NCI-H2029 (cell line): Measurements from ENCODE around the gene TNXB.
A peak's percentile ranks its signal among the peaks of the same experiment; 100 is the strongest.
"Not testable (repeated sequence)": the region's sequence is repeated elsewhere in the genome, so short reads cannot be mapped to it uniquely, and the experiment has no call there.

ENCODE experiments used
- DNase-seq: peaks from one replicate; lab custom pipeline; 2025; lab: John Stamatoyannopoulos, UW

The TNXB gene

DNA sequence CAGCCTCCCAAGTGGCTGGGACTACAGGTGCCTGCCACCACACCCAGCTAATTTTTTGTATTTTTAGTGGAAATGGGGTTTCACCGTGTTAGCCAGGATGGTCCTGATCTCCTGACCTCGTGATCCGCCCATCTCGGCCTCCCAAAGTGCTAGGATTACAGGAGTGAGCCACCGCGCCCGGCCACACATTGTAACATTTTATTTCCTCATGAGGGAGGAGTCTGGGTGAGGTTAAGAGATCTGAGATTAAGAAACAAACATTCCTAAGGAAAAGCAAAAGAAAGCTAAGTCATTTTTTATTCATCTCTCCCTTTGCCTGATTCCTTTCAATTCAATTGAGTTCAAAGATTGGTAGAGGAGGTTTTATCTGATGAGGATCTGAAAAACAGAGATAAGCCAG, 35.1 kb upstream of the TNXB start:
- not testable (repeated sequence) for DNase-seq

DNA sequence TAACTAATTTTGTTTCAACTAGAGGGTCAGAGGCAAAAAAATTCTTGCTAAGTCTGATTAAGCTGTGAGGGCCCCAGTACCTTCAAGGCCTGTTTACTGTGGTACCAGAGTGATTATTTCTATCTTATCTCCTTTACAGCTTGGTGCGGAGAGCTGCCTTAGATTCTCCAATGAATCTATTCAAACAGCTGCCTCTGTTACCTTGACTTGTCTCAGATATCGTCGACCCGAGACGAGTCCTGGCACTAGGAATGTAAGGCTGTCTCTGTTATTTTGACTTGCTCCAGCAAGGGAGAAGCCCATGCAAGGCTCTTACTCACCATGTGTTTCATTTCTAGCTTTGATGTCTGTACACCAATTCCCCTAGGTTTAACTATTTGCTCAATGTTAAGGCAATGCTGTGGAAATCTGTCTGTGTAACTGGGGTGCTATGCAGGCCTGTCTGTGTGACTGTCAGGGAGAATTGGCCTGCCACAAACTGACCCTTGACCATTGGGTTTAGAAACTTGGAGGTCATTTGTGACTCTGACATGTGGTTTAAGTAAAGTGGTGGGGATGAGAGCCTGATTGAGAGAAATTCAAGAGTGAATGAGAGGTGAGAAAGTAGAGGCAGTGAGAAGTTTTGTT, 31.4 kb upstream of the TNXB start:
- no peak for DNase-seq

DNA sequence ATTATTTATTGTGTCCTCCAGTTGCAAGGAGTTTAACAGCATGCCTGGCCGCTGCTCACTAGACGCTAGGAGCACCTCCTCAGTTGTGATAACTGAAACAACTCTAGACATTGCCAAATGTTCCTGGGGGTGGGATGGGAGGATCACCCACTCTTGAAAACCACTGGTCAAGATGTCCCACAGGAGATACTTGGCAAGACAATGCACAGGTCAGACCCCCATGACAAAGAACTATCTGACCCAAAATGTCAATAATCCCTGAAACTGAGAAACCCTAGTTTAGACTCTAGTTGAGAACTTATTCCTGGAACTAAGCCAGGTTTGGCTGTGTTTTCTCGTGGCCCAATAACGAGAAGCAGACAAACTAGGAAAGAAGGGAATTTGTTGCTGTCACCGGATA, 30.5 kb upstream of the TNXB start:
- DNase-seq = no peak

DNA sequence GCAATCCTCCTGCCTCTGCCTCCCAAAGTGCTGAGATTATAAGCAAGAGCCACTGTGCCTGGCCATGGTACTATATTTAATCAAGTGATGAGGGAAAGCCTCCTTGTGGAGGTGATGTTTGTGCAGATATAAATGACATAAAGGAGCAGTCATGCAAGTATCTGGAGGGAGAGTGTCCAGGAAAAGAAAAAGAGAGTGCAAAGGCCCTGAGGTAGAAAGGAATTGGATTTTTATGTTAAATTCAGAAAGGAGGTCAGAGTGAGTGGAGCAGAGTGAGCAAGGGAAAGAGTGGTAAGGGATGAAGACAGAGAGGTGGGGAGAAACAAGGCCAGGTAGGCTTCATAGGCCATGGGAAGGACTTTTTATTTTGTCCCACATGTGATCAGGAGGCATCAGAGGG, 28.3 kb upstream of the TNXB start:
- DNase-seq = no peak

DNA sequence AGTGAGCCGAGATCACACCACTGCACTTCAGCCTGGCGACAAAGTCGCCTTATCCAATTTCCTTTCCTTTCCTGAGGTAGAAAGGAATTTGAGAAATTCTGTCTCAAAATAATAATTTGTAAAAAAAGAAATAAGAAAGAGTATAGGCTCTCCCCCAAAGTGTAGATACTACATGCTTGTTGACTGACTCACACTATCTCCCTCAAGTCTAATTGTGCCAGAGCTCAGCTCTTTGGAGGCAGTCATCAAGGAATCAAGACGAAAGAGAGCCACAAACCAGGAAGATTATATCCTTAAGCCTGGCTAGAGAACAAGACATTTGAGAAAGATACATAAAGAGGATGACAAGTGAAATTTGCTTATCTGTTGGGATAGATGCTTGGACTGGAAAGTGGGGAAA, 24.6 kb upstream of the TNXB start:
- no peak for DNase-seq

DNA sequence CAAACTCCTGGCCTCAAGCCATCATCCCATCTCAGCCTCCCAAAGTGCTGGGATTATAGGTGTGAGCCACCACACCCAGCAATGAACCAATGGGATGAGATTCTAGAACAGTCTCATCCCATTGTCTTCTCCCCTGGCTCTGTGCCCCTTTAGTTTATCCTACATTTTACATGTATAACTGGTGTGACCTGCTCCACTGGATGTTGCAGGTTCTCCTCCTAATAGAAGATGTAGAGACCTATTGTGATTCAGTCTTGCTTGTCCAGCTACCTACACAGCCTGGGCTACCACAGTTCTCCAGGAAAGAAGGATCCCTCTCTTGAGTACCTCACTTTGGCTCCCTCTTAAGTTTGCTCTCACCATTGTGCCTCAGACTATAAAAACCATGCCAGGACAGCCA, 23.0 kb upstream of the TNXB start:
- DNase-seq = no peak

DNA sequence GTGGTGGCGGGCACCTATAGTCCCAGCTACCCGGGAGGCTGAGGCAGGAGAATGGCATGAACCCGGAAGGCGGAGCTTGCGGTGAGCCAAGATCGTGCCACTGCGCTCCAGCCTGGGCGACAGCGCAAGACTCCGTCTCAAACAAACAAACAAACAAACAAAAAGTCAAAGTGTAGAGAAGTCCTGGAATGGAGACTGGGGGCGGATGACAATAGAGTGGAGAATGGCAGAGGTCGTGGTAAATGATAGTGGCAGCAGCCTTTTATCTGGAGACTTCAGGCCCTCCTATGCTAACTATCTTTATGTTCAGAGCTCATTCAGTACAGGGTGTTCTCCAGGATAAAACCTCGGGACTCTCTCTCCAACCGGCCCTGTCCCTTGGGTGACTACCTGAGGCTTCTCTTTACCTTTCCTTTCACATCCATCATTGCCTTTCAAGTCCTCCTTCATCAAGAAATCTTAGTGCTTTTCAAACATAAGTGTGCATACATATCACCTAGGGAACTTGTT, 22.4 kb upstream of the TNXB start:
- no peak for DNase-seq

DNA sequence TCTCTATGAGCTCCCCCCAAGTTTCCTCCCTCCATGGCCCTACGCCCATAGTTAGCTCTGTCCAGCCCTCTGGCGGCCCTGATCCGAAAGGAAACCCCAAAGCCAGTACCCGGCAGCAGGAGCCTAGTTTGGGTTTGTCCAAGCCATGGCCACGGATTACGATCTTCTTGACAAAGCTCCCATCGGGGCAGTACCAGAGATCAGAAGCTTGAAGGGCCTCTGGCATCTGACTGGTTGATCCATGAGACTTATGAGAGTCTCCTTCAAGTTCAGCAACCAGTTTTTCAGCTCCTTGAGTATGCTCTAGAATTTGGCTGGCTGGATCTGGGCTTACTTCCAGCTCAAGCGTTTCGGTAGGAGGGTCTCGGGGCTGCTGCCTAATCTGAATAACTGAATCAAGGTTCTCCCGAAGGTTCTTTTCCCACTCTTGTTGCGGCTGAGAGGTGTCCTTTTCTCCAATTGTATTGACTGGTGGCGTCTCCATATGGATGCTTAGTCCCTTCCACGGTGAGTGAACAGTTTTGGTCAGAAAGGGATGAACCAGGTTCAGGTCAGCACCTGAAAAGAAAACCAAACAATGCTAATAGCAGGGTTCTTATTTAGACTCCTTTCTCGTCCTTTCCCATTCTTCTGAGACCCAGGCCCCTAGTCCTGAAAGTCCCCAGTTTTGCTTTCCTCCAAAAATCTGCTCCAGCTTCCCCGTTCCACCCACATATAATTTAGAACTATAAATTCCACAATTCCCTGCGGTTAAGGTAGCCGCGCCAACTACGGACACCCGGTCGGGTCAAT, 20.4 kb upstream of the TNXB start:
- peak; percentile 68 for DNase-seq

DNA sequence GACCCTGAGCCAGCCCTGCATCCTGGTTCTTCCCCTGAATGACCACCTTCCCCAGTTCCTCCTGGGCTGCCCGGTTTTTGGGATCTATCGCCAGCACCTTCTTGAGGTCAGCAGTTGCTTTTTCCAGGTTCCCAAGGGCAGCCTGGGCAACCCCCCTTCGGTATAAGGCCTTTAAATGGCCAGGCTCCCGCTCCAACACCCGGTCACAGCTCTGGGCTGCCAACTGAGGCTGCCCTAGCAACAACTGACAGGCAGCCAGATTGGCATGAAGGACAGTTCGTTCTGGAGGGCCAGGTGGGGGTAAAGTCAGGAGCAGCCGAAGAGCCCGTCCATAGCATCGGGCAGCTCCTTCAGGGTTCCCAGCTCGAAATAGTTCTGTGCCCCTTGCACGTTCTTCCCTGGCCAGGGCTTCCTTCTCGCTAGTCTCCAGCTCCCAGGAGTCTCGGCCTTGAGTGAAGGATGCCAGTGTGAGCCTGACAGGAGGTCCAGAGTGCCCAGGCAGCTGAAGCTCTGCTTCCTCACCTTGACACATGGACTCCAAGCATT, 19.7 kb upstream of the TNXB start:
- no peak for DNase-seq

DNA sequence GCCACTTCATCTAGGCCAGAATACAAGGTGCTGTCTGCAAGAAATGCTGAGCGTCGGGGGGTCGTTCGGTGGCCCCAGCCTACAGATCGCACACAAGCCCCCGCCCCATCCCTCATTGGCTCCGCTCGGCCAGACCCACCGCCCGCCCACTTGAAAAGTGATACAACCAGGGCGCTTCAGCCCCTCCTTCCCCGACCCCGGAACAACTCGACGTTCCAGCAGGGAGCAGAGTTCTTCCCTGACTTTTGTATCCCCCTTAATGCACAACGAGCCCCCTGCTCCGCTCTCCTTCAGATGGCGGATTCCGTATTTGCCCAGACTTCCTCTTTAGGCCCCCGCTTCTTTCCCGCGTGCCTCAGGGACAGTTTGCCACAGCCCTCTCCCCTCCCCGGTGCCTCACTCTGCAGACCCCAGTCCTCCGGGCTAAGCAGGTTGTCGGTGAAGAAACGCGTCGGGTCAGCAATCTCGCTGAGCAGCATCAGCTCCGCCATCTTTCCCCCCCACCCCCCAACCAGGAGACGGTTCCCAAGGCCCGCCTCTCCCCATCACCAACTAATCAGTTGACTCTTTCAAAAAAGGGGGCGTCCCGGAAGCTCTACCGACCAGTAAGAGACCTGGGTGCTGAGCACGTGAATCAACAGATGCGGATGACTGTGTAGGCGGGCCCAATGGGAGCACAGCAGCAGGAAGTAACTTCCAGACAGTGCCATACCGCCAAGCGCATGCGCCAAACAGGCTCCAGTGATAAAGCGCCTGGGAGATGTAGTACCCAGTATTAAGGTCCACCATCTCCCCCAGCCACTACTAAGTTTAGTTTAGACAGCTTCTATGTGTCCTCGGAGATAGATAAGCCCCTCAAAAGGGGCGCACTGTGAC, 18.8 kb upstream of the TNXB start, which contains the start of gene ATF6B:
ATF6B (minus strand) TSS at position 530 of the 876 bp plus-strand sequence; CDS start at position 491, 39 bp downstream.
- DNase-seq = peak; percentile 99

DNA sequence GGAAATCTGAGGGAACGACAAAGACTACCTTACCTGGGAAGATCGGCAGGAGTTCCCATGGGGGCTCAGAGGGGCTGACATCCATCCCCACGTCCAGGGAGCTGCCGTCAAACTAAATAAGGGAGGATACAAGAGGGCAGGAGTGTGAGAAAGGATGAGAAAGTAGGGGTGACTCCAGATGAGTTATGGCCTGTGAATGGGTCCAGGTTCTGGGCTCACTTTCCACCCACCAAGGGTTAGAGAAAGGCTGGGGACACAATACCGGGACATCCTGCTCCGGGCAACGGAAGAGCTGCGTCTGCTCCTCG, 18.2 kb upstream of the TNXB start:
- no peak for DNase-seq

DNA sequence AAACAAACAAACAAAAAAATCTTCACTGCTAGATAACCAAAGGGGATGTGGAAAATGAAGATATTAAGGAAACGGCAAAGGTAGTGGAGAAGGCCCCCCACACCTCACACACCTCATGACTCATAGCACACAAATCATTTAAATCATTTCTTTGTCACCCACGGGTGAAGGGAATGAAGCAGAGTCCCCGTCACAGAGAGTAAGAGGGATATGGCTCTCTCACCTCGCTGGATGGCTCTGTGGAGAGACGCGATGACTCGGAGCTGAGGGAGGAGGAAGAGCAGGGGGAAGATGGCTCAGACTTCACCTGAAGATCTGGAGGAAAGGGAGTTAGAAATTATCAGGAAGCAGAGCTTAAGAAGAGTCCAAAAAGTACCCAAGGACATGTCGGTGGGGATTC, 17.7 kb upstream of the TNXB start:
- no peak for DNase-seq

DNA sequence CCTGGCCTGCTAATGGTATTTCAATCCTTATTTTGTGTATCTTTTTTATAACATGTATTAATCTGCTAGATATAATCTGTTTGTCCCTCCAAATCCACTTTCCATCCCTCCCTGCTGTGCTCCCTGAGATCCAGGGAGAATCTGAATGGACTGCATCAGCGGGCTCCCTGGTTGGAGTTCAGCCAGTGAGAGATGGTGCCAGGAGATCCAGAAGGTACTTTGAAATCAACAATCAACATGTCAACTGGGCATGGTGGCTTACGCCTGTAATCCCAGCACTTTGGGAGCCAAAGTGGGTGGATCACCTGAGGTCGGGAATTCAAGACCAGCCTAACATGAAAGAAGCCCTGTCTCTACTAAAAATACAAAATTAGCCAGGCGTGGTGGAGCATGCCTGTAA, 14.5 kb upstream of the TNXB start:
- no peak for DNase-seq

DNA sequence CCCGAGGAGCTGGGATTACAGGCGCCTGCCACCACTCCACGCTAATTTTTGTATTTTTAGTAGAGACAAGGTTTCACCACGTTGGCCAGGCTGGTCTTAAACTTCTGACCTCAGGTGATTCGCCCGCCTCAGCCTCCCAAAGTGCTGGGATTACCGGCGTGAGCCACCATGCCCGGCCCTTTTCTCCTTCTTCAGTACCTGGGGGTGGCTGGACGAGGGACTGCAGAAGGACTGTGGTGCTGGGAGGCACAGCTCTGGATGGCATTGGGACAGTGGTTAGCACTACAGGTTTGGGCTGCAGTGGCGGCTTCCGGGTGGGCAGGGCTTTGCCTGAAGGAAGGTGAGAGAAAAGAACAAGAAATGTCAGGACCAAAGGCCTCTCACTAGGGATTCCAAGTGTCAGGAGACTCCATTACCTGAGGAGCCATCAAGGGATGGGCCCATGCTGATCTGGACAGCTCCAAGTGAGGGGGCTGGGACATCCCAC, 11.5 kb upstream of the TNXB start:
- DNase-seq = no peak

DNA sequence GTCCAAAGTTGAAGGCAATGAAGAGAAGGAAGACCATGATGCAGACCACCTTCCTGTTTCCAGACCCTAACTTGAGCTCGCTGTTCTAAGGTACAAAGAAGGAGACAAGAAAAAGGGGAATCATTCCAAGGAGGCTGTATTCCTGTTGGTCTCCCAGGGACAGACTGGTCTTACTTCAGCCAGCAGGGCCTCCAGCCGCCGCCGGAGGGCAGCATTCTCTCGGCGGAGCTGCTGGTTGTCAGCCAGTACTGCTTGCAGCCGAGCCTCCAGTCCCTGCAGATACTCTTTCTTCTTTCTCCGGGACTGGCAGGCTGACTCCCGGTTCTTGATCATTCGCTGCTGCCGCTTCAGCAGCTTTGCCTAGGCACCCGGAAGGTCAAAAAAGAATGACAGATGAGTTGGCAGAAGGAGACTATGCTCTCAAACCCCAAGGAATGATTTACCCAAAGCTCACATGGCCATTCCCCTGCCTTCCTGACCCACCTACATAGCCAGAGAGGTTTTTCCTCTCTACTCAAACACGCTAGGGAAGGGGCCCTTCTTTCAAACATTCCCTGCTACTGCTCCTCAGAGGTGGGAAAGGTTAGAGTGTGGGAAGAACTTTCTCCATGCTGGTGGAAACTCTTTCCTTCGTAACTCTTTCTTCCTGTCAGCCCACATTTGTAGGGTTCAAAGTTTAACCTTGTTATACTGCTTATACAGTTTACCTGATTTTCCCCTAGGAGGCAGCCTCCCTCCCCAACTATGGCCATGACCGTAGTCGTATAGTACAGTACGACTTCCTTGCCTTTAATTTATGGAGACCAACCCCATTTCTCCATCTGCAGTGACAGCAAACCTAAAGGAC, 9.9 kb upstream of the TNXB start:
- DNase-seq = peak; percentile 45

DNA sequence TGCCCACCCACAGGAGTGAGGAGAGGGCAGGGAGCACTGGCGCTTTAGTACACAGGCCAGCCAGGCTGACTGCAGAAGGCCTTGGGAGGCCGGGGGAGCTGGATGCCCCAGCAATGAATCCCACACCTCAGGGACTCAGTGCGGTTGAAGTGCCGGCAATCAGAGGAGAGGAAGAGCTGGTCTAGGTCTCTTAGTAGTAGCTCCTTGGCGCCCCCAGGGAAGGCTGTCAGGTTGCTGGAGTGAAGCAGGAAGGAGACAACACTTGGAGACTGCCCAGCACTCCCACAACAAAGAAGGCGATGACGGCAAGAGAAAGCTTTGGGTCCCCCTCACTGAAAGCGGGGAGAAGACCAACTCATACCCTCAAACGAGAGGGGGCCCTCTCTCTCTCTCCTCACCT, 8.3 kb upstream of the TNXB start:
- DNase-seq = no peak

DNA sequence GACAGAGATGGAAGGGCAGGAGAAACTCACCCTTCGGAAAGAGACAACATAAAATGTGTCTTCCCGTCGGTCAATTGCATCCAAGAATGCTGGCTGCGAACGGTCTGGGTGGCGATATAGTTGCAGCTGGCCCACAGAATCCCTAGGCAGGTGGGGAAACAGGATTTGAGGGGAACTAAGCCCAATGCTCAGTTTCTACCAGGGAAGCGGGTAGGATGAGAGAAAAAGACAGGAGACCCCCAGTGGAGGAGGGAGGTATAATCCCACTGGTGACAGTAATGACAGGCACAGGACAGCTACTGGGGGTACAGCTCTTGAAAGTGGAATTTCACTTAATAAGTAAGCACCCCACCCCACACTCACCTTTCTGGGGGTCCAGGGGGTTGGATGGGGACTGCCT, 7.5 kb upstream of the TNXB start:
- DNase-seq = no peak

DNA sequence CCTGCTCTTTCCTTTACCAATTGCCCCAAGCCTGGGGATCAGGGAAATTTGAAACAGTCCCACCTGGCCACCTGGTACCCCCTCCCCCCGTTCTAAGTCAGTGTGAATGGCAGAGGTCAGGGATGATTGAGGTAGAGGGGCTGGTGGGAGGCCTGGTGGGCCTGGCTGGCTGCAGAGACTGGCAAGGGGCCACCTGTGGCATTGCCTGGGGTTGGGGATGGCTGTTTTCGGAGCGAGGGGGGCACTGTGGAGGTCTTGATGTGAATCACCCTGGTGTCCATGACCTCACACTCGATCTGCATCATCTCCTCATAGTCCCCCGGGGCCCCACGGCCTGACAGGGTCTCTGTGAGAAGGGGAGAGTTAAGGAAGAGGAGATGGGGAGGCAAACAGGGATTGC, 6.5 kb upstream of the TNXB start:
- no peak for DNase-seq

DNA sequence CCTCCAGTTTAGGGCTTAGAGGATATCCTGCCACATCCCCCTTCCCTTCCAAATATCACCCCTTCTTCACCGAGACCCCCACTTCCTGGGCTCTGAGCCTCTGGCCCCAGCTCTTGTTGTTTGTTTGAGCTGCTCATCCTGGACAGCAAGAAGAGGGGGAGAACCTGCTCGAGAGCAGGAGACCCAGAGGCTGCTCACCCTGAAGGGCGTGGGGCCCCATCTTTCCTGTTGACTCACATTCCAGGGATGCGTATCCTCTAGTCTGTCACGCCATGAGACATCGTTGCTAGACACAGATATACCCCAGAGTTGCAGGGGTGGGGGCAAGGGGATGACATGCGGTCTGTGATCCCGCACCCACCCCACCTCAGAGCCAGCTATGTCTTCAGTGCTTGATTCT, 5.7 kb upstream of the TNXB start:
- DNase-seq = no peak

DNA sequence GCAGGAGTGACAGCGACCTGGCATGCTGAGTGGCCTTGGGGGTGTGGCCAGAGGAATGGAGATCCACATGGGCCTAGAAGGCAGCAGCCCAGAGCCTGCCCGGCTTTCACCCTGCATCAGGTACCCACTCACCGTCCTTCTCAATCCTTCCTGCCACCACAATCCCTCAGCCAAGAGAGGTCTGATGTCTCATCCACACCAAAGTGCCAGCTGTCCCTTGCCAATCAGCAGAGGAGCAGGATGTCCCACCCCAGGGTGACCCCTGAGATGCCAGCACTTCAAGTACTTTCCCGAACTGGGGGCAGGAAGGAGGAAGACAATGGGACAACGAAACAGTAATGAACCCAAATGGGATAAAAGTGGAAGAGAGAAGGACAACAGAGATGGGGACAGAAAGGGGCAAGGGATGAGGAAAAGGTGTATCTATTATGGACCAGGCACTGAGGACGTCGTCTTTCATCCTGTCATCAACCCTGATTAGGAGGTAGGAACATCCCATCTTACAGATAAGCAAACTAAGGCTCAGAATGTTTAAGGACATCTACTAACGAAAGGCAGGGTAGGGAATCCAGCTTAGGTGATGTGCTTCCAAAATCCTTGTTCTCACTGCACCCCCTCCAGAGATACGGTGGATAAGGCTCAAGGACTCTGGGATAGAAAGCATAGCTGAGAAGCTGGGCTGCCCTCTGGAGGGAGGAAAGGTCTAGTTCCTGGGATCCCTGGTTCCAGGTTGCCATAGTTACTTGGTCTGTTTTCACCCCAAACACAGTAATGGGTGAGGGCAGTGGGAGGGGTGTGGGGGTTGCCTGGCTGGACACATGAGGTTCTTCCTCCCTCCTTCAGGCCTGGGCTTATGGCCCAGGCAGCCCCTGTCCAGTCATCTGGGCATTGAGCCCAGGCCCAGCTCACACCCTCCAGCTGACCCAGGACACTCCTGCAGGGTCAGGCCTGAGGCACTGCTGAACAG, 4.5 kb upstream of the TNXB start:
- DNase-seq = no peak
